Uterus (tissue), 4 donors: ENCODE results near the gene UBE2QL1. TPM values are rescaled to one million over a fixed set of nuclear protein-coding genes. Genes with fewer than 3 reads are reported as not detected.

Experiments used
- DNase-seq, 2 donors: peaks; one replicate each; pipeline ENCODE4 v3.0.0-alpha.2; 2019 to 2020
- H3K27ac ChIP-seq, 2 donors: fragments of 200-600 bp; sonication (generic); 1 replicate in 1 of 2; 2 replicates in 1 of 2; pipeline ENCODE4 v1.5.1; 2016 to 2018
- H3K27me3 ChIP-seq, 2 donors: fragments of 200-600 bp; sonication (generic); one replicate each; pipeline ENCODE4 v1.5.1; 2018 to 2019; ENCODE audit warnings: control low read depth in 1 of 2
- H3K36me3 ChIP-seq, 2 donors: fragments of 200-600 bp; sonication (generic); one replicate each; pipeline ENCODE4 v1.5.1; 2019; ENCODE audit warnings: control low read depth in 1 of 2
- H3K4me1 ChIP-seq, 2 donors: fragments of 200-600 bp; sonication (generic); one replicate each; pipeline ENCODE4 v1.5.1; 2018 to 2019; ENCODE audit warnings: control low read depth in 1 of 2
- H3K4me3 ChIP-seq, 2 donors: fragments of 200-600 bp; sonication (generic); 1 replicate in 1 of 2; 2 replicates in 1 of 2; pipeline ENCODE4 v1.5.1; 2018 to 2019; ENCODE audit warnings: mild to moderate bottlenecking in 1 of 2
- H3K9me3 ChIP-seq, 2 donors: fragments of 200-600 bp; sonication (generic); one replicate each; pipeline ENCODE4 v1.5.1; 2019; ENCODE audit warnings: control low read depth in 1 of 2
- POLR2A ChIP-seq, 2 donors: fragments of 450-650 bp; IDR thresholded peaks; one replicate each; pipeline ENCODE4 v1.6.1; 2016; ENCODE audit warnings: antibody characterized with exemption in 2 of 2, mild to moderate bottlenecking in 1 of 2, moderate library complexity in 1 of 2
- intact Hi-C: fragments of 100-400 bp; cut with DNase I; formaldehyde crosslinking; loops from one replicate; pipeline ENCODE4 v1.15.1; 2023; ENCODE audit warnings: low total_unique reads
- total RNA-seq, 4 donors: library from RNA; depleted of rRNA in 3 of 4; stranded (reverse); fragments of >200 nt in 3 of 4; gene quantifications; one replicate each; pipeline versions ENCODE4 v1.1.0 to v1.2.4, GENCODE V29; 2014 to 2023
- TF ChIP-seq, protein P1 (sequence below), 4 experiments: fragments of 200-600 bp in 2 of 4; fragments of 450-650 bp in 2 of 4; sonication (generic) in 2 of 4; IDR thresholded peaks; one replicate each; pipeline ENCODE4 v1.5.1; 2016 to 2019; ENCODE audit warnings: antibody characterized with exemption in 4 of 4, mild to moderate bottlenecking in 2 of 4, moderate library complexity in 1 of 4
- donor health status: DM: yes; HTN: yes; CAD: no.

The UBE2QL1 gene
- total RNA-seq, 4 donors from 2014 or later, result 0.34 to 0.90 TPM; not detected in 2

DNA sequence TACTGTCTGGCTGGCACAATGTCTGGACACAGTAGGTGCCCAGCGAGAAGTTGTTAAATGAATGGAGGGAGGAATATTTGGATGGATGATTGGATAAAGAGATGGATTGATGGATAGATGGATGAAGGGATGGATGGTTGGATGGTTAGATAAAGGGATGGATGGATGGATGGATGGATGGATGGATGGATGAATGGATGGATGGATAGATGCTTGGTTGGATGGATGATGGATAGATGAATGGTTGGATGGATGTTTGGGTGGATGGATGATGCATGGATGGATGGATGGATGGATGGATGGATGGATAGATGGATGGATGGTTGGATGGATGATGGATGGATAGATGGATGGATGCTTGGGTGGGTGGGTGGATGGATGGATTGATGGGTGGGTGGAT, 90.4 kb downstream of the UBE2QL1 start:
- no peaks in the 10 kb centered on the region for H3K9me3 ChIP-seq
- H3K27ac ChIP-seq, result no peak overlapping the region
- no peak for DNase-seq
- no peaks in the 10 kb centered on the region for H3K27me3 ChIP-seq
- H3K36me3 ChIP-seq, result no peaks in the 10 kb centered on the region
- no peak overlapping the region for H3K4me3 ChIP-seq
- TF ChIP-seq, protein P1, sequence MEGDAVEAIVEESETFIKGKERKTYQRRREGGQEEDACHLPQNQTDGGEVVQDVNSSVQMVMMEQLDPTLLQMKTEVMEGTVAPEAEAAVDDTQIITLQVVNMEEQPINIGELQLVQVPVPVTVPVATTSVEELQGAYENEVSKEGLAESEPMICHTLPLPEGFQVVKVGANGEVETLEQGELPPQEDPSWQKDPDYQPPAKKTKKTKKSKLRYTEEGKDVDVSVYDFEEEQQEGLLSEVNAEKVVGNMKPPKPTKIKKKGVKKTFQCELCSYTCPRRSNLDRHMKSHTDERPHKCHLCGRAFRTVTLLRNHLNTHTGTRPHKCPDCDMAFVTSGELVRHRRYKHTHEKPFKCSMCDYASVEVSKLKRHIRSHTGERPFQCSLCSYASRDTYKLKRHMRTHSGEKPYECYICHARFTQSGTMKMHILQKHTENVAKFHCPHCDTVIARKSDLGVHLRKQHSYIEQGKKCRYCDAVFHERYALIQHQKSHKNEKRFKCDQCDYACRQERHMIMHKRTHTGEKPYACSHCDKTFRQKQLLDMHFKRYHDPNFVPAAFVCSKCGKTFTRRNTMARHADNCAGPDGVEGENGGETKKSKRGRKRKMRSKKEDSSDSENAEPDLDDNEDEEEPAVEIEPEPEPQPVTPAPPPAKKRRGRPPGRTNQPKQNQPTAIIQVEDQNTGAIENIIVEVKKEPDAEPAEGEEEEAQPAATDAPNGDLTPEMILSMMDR (IDR thresholded peaks at IDR 0.05), result no peak
- no peak for TF ChIP-seq POLR2A (IDR thresholded peaks at IDR 0.05)
- intact Hi-C loops, result no loop called here
- H3K4me1 ChIP-seq, result no peaks in the 10 kb centered on the region

GRCh38 chr5:6540111-6540827, 91.6 kb downstream of the UBE2QL1 start:
- Histone ChIP-seq H3K4me1 (no peaks in the 10 kb centered on the region), H3K27ac (no peak overlapping the region), H3K9me3 (no peaks in the 10 kb centered on the region), H3K36me3 (no peaks in the 10 kb centered on the region), H3K27me3 (no peaks in the 10 kb centered on the region), H3K4me3 (no peak overlapping the region)
- intact Hi-C loops, result no loop called here
- no peak for DNase-seq
- no peak for TF ChIP-seq POLR2A (IDR thresholded peaks at IDR 0.05)
- TF ChIP-seq, protein P1 (IDR thresholded peaks at IDR 0.05), result no peak

- no peaks in the 10 kb centered on the region for H3K36me3 ChIP-seq
- no peaks in the 10 kb centered on the region for H3K9me3 ChIP-seq
- no peak overlapping the region for H3K27ac ChIP-seq
- no peaks in the 10 kb centered on the region for H3K4me1 ChIP-seq
- DNase-seq, result no peak
- intact Hi-C loops, result no loop called here
- no peak overlapping the region for H3K4me3 ChIP-seq
- no peak for TF ChIP-seq POLR2A (IDR thresholded peaks at IDR 0.05)
- TF ChIP-seq, protein P1 (IDR thresholded peaks at IDR 0.05), result no peak
- no peaks in the 10 kb centered on the region for H3K27me3 ChIP-seq
Measured at GRCh38 chr5:6541256-6542013, 92.8 kb downstream of the UBE2QL1 start.

GRCh38 chr5:6542421-6543345, 94.0 kb downstream of the UBE2QL1 start:
- Histone ChIP-seq H3K4me3 (no peak overlapping the region), H3K27ac (no peak overlapping the region), H3K36me3 (no peaks in the 10 kb centered on the region), H3K27me3 (no peaks in the 10 kb centered on the region), H3K4me1 (no peaks in the 10 kb centered on the region), H3K9me3 (no peaks in the 10 kb centered on the region)
- no peak for DNase-seq
- intact Hi-C loops, result no loop called here
- TF ChIP-seq, protein P1 (IDR thresholded peaks at IDR 0.05), result no peak
- TF ChIP-seq POLR2A (IDR thresholded peaks at IDR 0.05), result no peak
